Measurements from ENCODE around the gene BTN3A1. TPM values are rescaled to one million over a fixed set of nuclear protein-coding genes. Genes with fewer than 3 reads are reported as not detected.
"Not testable (repeated sequence)": the region's sequence is repeated elsewhere in the genome, so short reads cannot be mapped to it uniquely, and the experiment has no call there.

The BTN3A1 gene
- total RNA-seq (2014; rRNA removed; shearing (Covaris generic)), result 1.2 and 2.9 TPM in 2 replicates

DNA sequence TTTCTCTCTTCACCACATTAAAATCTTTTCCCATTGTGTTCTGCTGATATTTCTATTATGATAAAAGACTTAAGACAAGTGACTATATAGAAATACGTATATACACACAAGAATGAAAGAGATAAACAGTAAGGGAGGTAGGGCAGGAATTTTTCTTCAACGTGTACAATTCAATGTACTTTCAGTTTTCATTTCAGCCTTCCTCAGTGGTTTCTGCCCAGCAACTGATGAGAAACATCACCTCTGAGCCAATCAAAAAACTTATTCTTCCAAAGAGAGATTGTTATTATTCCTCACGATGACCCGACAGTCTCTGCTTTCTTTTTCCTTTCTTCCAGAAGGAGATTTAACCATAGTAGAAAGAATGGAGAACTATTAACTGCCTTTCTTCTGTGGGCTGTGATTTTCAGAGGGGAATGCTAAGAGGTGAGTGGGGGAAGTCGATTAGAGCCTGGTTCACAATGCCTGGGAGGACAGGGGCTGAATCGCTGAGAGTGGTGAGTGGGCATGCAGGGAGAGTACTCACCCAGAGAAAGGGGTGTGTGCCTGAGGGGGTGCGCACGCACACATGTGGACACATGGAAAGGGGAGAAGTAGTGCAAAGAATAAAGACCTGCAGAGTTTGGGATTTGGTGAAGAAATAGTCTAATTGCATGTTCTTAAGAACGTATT, at the start of gene BTN3A1:
TSS of gene BTN3A1 (plus strand) at position 289 of the 672 bp plus-strand sequence. CDS start 3,289 bp downstream, outside the sequence.
- peak; percentile 44 for DNase-seq
- H3K36me3 ChIP-seq (replicated peaks; ENCODE audit: control insufficient read depth, insufficient read depth, low read length), result no peaks in the 10 kb centered on the region
- H3K4me3 ChIP-seq (ENCODE audit: insufficient read depth, low read depth, low read length), result peak within 1 kb of the TSS; percentile 42
- no peaks in the 10 kb centered on the region for H3K27me3 ChIP-seq (ENCODE audit: control insufficient read depth, insufficient read depth, low read length)

DNA sequence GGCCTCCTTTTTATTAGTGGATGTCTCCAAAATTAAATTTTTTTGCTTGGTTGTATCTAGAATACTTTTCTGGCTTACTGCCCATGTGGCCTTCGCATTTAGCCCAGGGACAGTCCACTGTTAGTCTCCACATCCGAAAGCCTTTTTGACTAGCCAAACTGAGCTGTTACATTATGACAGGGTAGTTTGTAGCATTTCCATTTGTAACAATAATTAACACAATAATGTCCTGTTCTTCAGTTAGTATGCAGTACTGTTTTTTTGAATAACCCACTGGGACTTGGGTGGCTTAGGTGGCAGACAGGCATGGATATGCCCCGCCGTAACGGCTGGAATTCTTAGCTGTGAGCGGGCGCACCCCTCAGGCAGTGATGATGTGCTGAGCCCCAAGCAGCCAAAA, 49.8 kb upstream of the BTN3A1 start:
- Histone ChIP-seq H3K27me3 (ENCODE audit: control insufficient read depth, insufficient read depth, low read length) (no peaks in the 10 kb centered on the region), H3K4me3 (ENCODE audit: insufficient read depth, low read depth, low read length) (no peak overlapping the region), H3K36me3 (replicated peaks; ENCODE audit: control insufficient read depth, insufficient read depth, low read length) (no peaks in the 10 kb centered on the region)
- no peak for DNase-seq

- H3K27me3 ChIP-seq (ENCODE audit: control insufficient read depth, insufficient read depth, low read length), result no peaks in the 10 kb centered on the region
- no peak for DNase-seq
- no peak overlapping the region for H3K4me3 ChIP-seq (ENCODE audit: insufficient read depth, low read depth, low read length)
- H3K36me3 ChIP-seq (replicated peaks; ENCODE audit: control insufficient read depth, insufficient read depth, low read length), result no peaks in the 10 kb centered on the region
These were observed 47.9 kb upstream of the BTN3A1 start for GRCh38 chr6:26354162-26354561.

GRCh38 chr6:26355366-26355765, 46.7 kb upstream of the BTN3A1 start:
- no peak for DNase-seq

DNA sequence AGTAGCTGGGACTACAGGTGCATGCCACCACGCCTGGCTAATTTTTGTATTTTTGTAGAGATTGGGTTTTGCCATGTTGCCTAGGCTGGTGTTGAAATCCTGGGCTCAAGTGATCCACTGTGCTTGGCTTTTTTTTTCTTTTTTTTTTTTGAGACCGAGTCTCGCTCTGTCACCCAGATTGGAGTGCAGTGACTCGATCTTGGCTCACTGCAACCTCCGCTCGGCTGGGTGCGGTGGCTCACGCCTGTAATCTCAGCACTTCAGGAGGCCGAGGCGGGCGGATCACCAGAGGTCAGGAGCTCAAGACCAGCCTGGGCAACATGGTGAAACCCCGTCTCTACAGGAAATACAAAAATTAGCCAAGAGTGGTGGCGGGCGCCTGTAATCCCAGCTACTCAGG, 44.5 kb upstream of the BTN3A1 start:
- not testable (repeated sequence) for DNase-seq; H3K4me3 ChIP-seq (ENCODE audit: insufficient read depth, low read depth, low read length); H3K27me3 ChIP-seq (ENCODE audit: control insufficient read depth, insufficient read depth, low read length)

More at GRCh38 chr6:26355366-26355765, 46.7 kb upstream of the BTN3A1 start:
- no peaks in the 10 kb centered on the region for H3K36me3 ChIP-seq (replicated peaks; ENCODE audit: control insufficient read depth, insufficient read depth, low read length)
- no peaks in the 10 kb centered on the region for H3K27me3 ChIP-seq (ENCODE audit: control insufficient read depth, insufficient read depth, low read length)
- H3K4me3 ChIP-seq (ENCODE audit: insufficient read depth, low read depth, low read length), result no peak overlapping the region

DNA sequence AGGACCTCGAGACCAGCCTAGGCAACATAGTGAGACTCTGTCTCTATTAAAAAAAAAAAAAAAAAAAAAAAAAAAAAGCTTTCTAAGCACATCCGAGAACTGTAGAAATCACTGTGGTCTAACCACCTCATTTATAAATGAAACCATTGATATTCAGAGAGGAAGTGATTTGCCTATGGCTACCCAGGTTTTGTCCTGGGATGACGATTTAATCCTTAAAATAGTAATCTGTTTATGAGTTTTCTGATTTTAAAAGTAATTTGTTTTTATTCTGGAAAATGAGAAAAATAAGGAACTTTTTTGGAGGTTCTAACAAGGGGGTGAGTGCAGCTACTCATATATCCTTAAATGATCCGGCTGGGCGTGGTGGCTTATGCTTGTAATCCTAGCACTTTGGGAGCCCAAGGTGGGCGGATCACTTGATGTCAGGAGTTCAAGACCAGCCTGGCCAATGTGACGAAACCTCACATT, 43.5 kb upstream of the BTN3A1 start:
- no peaks in the 10 kb centered on the region for H3K27me3 ChIP-seq (ENCODE audit: control insufficient read depth, insufficient read depth, low read length)
- H3K4me3 ChIP-seq (ENCODE audit: insufficient read depth, low read depth, low read length), result no peak overlapping the region
- no peaks in the 10 kb centered on the region for H3K36me3 ChIP-seq (replicated peaks; ENCODE audit: control insufficient read depth, insufficient read depth, low read length)
- no peak for DNase-seq

More for the DNA sequence above, 44.5 kb upstream of the BTN3A1 start:
- H3K36me3 ChIP-seq (replicated peaks; ENCODE audit: control insufficient read depth, insufficient read depth, low read length), result not testable (repeated sequence)

DNA sequence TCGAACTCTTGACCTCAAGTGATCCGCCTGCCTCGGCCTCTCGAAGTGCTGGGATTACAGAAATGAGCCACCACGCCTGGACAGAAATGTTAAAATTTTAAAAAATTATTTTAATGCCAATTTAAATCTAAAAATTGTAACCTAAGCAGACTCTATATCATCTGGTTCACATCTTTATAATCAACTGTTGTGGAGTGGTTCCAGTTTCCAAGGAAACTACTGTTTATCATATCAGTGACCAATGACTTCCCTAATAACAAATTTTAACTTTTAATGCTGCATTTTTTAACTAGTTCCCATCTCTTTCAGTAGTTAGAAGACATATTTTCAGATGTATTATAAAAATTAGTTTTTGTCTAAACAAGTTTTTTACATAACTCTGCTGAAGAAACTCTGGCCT, 42.3 kb upstream of the BTN3A1 start:
- no peaks in the 10 kb centered on the region for H3K36me3 ChIP-seq (replicated peaks; ENCODE audit: control insufficient read depth, insufficient read depth, low read length)
- no peaks in the 10 kb centered on the region for H3K27me3 ChIP-seq (ENCODE audit: control insufficient read depth, insufficient read depth, low read length)
- no peak overlapping the region for H3K4me3 ChIP-seq (ENCODE audit: insufficient read depth, low read depth, low read length)
- DNase-seq, result no peak

- H3K4me3 ChIP-seq (ENCODE audit: insufficient read depth, low read depth, low read length), result no peak overlapping the region
- H3K27me3 ChIP-seq (ENCODE audit: control insufficient read depth, insufficient read depth, low read length), result no peaks in the 10 kb centered on the region
- no peaks in the 10 kb centered on the region for H3K36me3 ChIP-seq (replicated peaks; ENCODE audit: control insufficient read depth, insufficient read depth, low read length)
- no peak for DNase-seq
These were observed 41.3 kb upstream of the BTN3A1 start for GRCh38 chr6:26360451-26361416.

DNA sequence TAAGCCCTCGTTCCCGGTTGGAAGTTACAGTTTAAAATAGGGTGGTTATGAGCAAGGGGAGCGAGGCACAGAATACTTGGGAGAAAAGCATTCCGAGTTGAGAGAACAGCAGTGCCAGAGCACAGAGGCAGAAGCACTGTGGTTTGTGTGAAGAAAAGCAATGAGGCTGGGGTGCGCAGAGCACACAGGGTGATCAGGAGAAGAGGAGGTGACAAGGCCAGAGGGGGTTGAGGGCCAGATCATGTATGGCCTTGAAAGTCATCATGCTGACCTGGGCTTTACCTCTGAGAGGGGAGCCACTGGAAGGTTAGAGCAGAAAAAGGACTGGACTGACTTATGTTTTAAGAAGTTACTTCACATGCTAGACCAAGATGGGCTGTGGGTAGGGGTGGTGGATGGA, 40.5 kb upstream of the BTN3A1 start:
- H3K4me3 ChIP-seq (ENCODE audit: insufficient read depth, low read depth, low read length), result no peak overlapping the region
- no peaks in the 10 kb centered on the region for H3K27me3 ChIP-seq (ENCODE audit: control insufficient read depth, insufficient read depth, low read length)
- no peaks in the 10 kb centered on the region for H3K36me3 ChIP-seq (replicated peaks; ENCODE audit: control insufficient read depth, insufficient read depth, low read length)
- DNase-seq, result no peak

DNA sequence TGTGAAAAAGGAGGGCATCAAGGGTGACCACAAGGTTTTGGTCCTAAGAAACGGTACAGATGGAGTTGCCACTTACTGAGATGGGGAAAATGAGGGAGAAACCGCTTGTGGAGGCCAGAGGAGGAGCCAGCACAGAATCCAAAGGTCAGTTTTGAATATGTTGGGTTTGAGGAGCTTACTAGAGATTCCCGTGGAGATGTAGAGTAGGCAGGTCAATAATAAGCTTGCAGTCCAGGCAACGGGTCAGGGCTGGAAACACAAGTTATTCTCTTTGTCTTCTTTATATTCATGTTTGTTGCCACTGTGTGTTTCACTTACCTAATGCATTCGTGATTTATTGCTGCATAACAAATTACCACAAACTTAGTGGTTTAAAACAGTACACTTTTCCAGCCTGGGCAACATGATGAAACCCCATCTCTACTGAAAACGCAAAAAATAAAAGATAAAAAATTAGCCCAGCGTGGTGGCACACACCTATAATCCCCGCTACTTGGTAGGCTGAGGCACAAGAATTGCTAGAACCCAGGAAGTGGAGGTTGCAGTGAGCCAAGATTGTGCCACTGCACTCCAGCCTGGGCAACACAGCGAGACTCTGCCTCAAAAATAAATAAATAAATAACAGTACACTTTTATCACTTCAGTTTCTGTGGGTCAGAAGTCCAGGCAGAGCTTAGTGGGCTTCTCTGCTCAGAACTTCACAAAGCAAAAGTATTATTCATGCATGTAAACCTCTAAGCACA, 39.8 kb upstream of the BTN3A1 start:
- no peaks in the 10 kb centered on the region for H3K36me3 ChIP-seq (replicated peaks; ENCODE audit: control insufficient read depth, insufficient read depth, low read length)
- no peak for DNase-seq
- H3K27me3 ChIP-seq (ENCODE audit: control insufficient read depth, insufficient read depth, low read length), result no peaks in the 10 kb centered on the region
- no peak overlapping the region for H3K4me3 ChIP-seq (ENCODE audit: insufficient read depth, low read depth, low read length)

DNA sequence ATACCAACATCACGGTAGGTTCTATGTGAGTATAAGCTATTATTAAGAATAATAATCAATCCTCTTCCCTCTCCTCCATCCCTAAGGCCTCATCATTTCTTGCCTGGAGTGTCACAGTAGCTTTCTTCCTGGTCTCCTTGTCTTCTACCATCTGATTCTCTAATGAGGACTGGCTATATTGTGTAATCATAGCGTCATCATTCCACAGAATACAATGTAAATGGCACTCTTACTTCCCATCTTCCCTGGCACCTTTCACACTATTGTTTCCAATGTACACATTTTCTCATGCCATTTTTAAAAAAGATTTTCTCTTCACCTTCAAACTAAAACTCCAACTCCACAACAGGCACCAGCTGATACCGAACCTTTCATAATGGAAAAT, 39.2 kb upstream of the BTN3A1 start:
- Histone ChIP-seq H3K4me3 (ENCODE audit: insufficient read depth, low read depth, low read length) (no peak overlapping the region), H3K27me3 (ENCODE audit: control insufficient read depth, insufficient read depth, low read length) (no peaks in the 10 kb centered on the region), H3K36me3 (replicated peaks; ENCODE audit: control insufficient read depth, insufficient read depth, low read length) (no peaks in the 10 kb centered on the region)
- no peak for DNase-seq

- no peak overlapping the region for H3K4me3 ChIP-seq (ENCODE audit: insufficient read depth, low read depth, low read length)
- no peaks in the 10 kb centered on the region for H3K36me3 ChIP-seq (replicated peaks; ENCODE audit: control insufficient read depth, insufficient read depth, low read length)
- DNase-seq, result no peak
- no peaks in the 10 kb centered on the region for H3K27me3 ChIP-seq (ENCODE audit: control insufficient read depth, insufficient read depth, low read length)
These were observed 38.0 kb upstream of the BTN3A1 start for GRCh38 chr6:26363882-26364701.

- no peaks in the 10 kb centered on the region for H3K27me3 ChIP-seq (ENCODE audit: control insufficient read depth, insufficient read depth, low read length)
- DNase-seq, result no peak
These were observed 36.5 kb upstream of the BTN3A1 start for GRCh38 chr6:26365633-26365995.

GRCh38 chr6:26366504-26366903, 35.6 kb upstream of the BTN3A1 start:
- Histone ChIP-seq H3K4me3 (ENCODE audit: insufficient read depth, low read depth, low read length) (no peak overlapping the region), H3K36me3 (replicated peaks; ENCODE audit: control insufficient read depth, insufficient read depth, low read length) (no peaks in the 10 kb centered on the region), H3K27me3 (ENCODE audit: control insufficient read depth, insufficient read depth, low read length) (no peaks in the 10 kb centered on the region)
- no peak for DNase-seq

More at GRCh38 chr6:26365633-26365995, 36.5 kb upstream of the BTN3A1 start:
- no peaks in the 10 kb centered on the region for H3K36me3 ChIP-seq (replicated peaks; ENCODE audit: control insufficient read depth, insufficient read depth, low read length)
- peak overlapping the region; percentile 56; the same call in 1 of the 2 replicates for H3K4me3 ChIP-seq (ENCODE audit: insufficient read depth, low read depth, low read length)
